ENCODE data around the gene MTHFSD.
A peak's percentile ranks its signal among the peaks of the same experiment; 100 is the strongest.

Gene MTHFSD

DNA sequence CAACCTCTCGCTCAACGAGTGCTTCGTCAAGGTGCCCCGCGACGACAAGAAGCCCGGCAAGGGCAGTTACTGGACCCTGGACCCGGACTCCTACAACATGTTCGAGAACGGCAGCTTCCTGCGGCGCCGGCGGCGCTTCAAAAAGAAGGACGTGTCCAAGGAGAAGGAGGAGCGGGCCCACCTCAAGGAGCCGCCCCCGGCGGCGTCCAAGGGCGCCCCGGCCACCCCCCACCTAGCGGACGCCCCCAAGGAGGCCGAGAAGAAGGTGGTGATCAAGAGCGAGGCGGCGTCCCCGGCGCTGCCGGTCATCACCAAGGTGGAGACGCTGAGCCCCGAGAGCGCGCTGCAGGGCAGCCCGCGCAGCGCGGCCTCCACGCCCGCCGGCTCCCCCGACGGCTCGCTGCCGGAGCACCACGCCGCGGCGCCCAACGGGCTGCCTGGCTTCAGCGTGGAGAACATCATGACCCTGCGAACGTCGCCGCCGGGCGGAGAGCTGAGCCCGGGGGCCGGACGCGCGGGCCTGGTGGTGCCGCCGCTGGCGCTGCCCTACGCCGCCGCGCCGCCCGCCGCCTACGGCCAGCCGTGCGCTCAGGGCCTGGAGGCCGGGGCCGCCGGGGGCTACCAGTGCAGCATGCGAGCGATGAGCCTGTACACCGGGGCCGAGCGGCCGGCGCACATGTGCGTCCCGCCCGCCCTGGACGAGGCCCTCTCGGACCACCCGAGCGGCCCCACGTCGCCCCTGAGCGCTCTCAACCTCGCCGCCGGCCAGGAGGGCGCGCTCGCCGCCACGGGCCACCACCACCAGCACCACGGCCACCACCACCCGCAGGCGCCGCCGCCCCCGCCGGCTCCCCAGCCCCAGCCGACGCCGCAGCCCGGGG, 12.9 kb upstream of the MTHFSD start:
- no peaks in the 10 kb centered on the region for H3K9me3 Mint-ChIP-seq
- H3K36me3 Mint-ChIP-seq (ENCODE audit: low read depth), result peaks cover 36% of the 10 kb centered on the region
- DNase-seq, result peak; percentile 64
- TF ChIP-seq, protein P1, sequence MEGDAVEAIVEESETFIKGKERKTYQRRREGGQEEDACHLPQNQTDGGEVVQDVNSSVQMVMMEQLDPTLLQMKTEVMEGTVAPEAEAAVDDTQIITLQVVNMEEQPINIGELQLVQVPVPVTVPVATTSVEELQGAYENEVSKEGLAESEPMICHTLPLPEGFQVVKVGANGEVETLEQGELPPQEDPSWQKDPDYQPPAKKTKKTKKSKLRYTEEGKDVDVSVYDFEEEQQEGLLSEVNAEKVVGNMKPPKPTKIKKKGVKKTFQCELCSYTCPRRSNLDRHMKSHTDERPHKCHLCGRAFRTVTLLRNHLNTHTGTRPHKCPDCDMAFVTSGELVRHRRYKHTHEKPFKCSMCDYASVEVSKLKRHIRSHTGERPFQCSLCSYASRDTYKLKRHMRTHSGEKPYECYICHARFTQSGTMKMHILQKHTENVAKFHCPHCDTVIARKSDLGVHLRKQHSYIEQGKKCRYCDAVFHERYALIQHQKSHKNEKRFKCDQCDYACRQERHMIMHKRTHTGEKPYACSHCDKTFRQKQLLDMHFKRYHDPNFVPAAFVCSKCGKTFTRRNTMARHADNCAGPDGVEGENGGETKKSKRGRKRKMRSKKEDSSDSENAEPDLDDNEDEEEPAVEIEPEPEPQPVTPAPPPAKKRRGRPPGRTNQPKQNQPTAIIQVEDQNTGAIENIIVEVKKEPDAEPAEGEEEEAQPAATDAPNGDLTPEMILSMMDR (IDR thresholded peaks at IDR 0.05), result no peak
- H3K27ac Mint-ChIP-seq, result peak overlapping the region; percentile 97
- peaks cover 58% of the 10 kb centered on the region for H3K27me3 Mint-ChIP-seq (ENCODE audit: low read depth, poor library complexity)
- peak overlapping the region; percentile 95 for H3K4me3 Mint-ChIP-seq
- peaks cover 60% of the 10 kb centered on the region for H3K4me1 Mint-ChIP-seq

DNA sequence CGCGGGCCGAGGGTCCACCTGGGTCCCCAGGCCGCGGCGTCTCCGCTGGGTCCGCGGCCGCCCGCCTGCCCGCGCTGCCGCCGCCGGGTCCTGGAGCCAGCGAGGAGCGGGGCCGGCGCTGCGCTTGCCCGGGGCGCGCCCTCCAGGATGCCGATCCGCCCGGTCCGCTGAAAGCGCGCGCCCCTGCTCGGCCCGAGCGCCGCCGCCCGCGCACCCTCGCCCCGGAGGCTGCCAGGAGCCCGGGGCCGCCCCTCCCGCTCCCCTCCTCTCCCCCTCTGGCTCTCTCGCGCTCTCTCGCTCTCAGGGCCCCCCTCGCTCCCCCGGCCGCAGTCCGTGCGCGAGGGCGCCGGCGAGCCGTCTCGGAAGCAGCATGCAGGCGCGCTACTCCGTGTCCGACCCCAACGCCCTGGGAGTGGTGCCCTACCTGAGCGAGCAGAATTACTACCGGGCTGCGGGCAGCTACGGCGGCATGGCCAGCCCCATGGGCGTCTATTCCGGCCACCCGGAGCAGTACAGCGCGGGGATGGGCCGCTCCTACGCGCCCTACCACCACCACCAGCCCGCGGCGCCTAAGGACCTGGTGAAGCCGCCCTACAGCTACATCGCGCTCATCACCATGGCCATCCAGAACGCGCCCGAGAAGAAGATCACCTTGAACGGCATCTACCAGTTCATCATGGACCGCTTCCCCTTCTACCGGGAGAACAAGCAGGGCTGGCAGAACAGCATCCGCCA, 12.1 kb upstream of the MTHFSD start:
- Mint-ChIP-seq H3K36me3 (ENCODE audit: low read depth) (peaks cover 31% of the 10 kb centered on the region), H3K4me3 (peak overlapping the region; percentile 95), H3K27ac (peak overlapping the region; percentile 97), H3K4me1 (peaks cover 53% of the 10 kb centered on the region), H3K27me3 (ENCODE audit: low read depth, poor library complexity) (peaks cover 56% of the 10 kb centered on the region), H3K9me3 (no peaks in the 10 kb centered on the region)
- TF ChIP-seq, protein P1 (IDR thresholded peaks at IDR 0.05), result no peak
- peak; percentile 73 for DNase-seq

DNA sequence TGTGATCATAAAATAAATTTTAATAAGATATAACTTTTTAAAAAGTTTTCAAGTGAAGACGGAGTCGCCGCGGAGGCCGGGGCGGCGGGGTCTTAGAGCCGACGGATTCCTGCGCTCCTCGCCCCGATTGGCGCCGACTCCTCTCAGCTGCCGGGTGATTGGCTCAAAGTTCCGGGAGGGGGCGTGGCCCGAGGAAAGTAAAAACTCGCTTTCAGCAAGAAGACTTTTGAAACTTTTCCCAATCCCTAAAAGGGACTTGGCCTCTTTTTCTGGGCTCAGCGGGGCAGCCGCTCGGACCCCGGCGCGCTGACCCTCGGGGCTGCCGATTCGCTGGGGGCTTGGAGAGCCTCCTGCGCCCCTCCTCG, 11.5 kb upstream of the MTHFSD start, which contains the start of gene FOXC2:
Gene FOXC2 (plus strand): TSS at position 229 of the 365 bp plus-strand sequence. CDS start 507 bp downstream, outside the sequence.
- H3K27ac Mint-ChIP-seq, result peak within 1 kb of the TSS; percentile 97
- TF ChIP-seq, protein P1 (IDR thresholded peaks at IDR 0.05), result no peak
- no peaks in the 10 kb centered on the region for H3K9me3 Mint-ChIP-seq
- H3K36me3 Mint-ChIP-seq (ENCODE audit: low read depth), result peaks cover 31% of the 10 kb centered on the region
- peaks cover 48% of the 10 kb centered on the region for H3K4me1 Mint-ChIP-seq
- peak; percentile 95 for DNase-seq
- H3K4me3 Mint-ChIP-seq, result peak within 1 kb of the TSS; percentile 95
- peaks cover 56% of the 10 kb centered on the region for H3K27me3 Mint-ChIP-seq (ENCODE audit: low read depth, poor library complexity)

DNA sequence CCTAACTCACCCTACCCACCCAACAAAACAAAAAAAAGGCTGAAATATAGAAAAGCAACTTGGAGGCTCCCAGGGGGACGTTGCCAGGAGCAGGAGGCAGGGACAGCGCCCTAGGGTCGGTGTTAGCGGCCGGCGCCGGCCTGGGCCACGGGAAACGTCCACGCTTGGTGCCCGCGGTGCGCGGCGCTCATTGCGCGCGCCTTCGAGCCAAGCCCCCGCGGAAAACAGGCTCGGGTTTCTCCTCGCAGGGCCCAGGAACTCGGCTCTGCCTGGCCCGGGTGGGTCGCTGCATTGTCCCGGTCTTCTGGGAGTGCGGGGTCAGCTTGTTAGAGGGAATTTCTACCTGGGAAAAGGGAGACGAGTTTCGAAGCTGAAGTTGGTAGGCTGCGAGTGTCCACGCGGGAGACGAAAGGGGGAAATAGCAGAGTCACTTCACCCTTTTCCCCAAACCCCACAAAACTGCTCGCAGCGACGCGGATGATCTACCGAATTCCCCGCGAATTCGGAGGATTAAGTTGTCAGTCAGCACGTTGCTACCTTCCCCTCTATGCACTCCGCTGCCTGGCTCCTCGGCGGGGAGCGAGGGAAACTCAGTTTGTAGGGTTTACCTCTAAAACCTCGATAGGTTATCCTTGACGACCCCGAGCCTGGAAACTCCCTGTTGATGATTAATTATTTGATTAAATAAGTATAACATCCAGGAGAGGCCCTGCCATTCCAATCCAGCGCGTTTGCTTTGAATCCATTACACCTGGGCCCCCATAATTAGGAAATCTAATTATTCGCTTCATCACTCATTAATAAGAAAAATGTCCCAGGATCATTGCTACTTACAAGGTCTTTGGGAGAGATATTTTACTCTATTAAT, 10.8 kb upstream of the MTHFSD start:
- Mint-ChIP-seq H3K4me3 (peak overlapping the region; percentile 88), H3K4me1 (peaks cover 41% of the 10 kb centered on the region), H3K9me3 (no peaks in the 10 kb centered on the region), H3K27me3 (ENCODE audit: low read depth, poor library complexity) (peaks cover 50% of the 10 kb centered on the region), H3K27ac (peak overlapping the region; percentile 66), H3K36me3 (ENCODE audit: low read depth) (peaks cover 24% of the 10 kb centered on the region)
- TF ChIP-seq, protein P1 (IDR thresholded peaks at IDR 0.05), result no peak
- peak; percentile 47 for DNase-seq

DNA sequence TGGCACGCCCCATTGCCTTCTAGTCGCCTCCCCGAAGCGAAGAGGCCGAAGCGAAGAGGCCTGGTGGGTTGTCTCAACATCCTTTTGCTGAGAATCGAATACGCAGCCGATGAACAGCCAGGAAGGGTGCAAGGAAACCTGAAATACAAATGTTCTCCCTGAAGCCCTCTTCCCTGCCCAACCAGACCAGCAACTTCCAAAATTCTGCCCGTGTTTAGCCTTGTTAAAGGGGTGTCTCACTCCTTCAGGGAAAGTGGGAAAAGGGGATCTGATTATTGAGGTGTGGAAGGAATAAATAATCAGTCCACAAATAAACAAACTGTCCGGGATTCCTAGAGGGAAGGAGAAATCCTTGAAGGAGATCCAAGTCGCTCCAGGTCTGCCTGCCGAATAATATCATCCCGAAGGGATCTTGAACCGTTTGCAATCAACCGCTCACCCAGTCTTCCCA, 10.2 kb upstream of the MTHFSD start:
- H3K27ac Mint-ChIP-seq, result no peak overlapping the region
- H3K9me3 Mint-ChIP-seq, result no peaks in the 10 kb centered on the region
- H3K4me3 Mint-ChIP-seq, result peak overlapping the region; percentile 88
- DNase-seq, result peak; percentile 32
- peaks cover 34% of the 10 kb centered on the region for H3K4me1 Mint-ChIP-seq
- TF ChIP-seq, protein P1 (IDR thresholded peaks at IDR 0.05), result no peak
- H3K36me3 Mint-ChIP-seq (ENCODE audit: low read depth), result peaks cover 17% of the 10 kb centered on the region
- peaks cover 47% of the 10 kb centered on the region for H3K27me3 Mint-ChIP-seq (ENCODE audit: low read depth, poor library complexity)
